ENCODE measurements around the gene JMY.

JMY gene

DNA sequence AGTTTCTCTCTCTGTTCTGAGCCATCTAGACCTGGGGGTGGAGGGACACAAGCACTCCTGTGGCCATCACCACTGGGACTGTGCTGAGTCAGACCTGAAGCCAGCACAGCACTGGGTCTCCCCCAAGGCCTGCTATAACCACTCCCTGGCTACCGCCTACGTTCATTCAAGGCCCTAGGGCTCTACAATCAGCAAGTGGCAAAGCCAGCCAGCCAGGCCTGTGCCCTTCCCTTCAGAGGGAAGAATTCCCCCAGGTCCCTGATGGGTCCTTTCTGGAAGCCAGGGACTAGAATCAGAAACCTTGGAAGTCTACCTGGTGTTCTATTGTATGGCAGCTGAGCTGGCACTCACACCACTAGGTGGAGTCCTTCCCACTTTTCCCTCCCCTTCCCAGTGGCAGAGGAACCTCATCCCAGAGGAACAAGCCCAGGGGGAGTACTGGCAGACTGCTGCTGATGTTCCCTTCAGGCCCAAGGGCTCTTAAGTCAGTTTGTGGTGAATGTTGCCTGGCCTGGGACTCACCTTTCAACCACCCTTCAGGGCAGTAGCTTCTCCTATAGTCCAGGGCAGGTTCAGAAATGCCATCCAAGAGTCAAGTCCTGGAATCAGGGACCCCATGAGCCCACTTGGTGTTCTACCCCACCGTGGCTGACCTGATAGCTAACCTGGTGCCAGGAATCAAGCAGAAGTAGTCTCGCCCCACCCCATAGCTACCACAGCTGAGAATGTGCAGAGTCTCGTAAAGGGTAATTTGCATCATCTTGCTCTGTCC is 20.0 kb downstream of the JMY start:
- TF ChIP-seq, protein P1, sequence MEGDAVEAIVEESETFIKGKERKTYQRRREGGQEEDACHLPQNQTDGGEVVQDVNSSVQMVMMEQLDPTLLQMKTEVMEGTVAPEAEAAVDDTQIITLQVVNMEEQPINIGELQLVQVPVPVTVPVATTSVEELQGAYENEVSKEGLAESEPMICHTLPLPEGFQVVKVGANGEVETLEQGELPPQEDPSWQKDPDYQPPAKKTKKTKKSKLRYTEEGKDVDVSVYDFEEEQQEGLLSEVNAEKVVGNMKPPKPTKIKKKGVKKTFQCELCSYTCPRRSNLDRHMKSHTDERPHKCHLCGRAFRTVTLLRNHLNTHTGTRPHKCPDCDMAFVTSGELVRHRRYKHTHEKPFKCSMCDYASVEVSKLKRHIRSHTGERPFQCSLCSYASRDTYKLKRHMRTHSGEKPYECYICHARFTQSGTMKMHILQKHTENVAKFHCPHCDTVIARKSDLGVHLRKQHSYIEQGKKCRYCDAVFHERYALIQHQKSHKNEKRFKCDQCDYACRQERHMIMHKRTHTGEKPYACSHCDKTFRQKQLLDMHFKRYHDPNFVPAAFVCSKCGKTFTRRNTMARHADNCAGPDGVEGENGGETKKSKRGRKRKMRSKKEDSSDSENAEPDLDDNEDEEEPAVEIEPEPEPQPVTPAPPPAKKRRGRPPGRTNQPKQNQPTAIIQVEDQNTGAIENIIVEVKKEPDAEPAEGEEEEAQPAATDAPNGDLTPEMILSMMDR (IDR thresholded peaks at IDR 0.05; ENCODE audit: insufficient read depth, missing control alignments): peak; percentile 36
- FAIRE-seq: no peak
- DNase-seq (ENCODE audit: insufficient read length, low spot score): no peak

DNA sequence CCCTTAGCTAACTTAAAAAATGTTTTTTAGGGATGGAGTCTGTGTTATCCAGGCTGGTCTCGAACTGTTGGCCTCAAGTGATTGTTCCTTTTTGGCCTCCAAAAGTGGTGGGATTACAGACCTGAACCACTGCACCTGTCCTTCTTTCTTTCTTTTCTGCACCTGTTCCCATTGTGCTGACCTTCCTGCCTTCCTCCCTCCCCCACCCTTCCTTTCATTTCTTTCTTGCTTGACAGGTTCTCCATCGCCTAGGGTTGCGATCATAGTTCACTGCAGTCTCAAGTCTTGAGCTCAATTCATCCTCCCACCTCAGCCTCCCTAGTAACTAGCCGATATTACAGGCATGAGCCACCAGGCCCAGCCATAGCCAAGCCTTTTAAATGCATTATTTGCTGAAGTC is 20.6 kb downstream of the JMY start:
- FAIRE-seq: no peak
- DNase-seq (ENCODE audit: insufficient read length, low spot score): no peak
- TF ChIP-seq, protein P1 (IDR thresholded peaks at IDR 0.05; ENCODE audit: insufficient read depth, missing control alignments): no peak

DNA sequence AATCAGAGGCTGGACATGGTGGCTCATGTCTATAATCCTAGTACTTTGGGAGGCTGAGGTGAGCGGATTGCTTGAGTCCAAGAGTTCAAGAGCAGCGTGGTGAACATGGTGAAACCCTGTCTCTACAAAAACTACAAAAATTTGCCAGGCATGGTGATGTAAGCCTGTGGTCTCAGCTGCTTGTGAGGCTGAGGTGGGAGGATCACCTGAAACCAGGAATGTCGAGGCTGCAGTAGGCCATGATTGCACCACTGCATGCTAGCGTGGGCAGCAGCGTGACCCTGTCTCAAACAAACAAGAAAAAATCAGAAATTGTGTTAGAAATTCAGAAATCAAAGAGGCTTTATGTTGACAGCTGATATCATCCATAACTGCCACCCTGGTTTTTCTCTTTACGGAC is 21.4 kb downstream of the JMY start:
- DNase-seq (ENCODE audit: insufficient read length, low spot score) (no peak), FAIRE-seq (no peak)
- TF ChIP-seq, protein P1 (IDR thresholded peaks at IDR 0.05; ENCODE audit: insufficient read depth, missing control alignments): no peak

DNA sequence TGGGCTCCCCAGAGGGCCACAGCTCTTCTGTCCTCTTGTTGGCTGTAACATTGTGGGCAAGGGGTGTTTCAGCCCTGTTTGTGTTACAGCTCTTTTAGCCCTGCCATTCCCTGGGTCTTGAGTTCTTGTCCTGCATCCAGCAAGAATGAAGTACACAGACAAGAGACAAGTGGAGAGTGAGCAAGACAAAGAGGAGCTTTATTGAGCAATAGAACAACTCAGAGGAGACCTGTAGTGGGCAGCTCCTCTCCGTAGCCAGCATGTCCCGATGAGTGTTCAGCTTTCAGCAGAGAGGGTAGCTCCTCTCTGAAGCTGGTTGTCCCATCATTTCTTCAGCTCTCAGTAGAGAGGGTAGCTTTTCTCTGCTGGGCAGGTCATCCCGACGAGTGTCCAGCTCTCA is 22.9 kb downstream of the JMY start:
- TF ChIP-seq, protein P1 (IDR thresholded peaks at IDR 0.05; ENCODE audit: insufficient read depth, missing control alignments): no peak
- DNase-seq (ENCODE audit: insufficient read length, low spot score) (no peak), FAIRE-seq (no peak)

DNA sequence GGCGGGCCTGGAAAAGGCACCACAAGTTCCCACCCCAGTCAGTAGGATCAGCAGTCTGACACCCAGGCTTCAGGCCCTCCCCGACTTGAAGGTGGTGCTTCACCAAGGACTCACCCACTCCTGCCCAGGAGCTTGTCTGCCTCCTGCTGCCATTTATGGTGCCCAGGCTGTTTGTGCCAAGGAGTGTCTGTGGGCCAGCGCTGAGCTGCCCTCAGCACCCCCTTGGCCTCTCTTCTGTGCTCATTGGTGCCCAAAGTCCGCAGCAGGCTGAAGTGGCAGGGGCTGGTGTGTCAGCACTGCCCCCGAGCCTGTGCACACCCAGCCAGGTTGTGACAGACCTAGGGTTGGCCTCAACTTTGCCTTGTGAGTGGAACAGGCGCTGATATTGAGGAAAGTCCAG is 23.5 kb downstream of the JMY start:
- TF ChIP-seq, protein P1 (IDR thresholded peaks at IDR 0.05; ENCODE audit: insufficient read depth, missing control alignments): no peak
- DNase-seq (ENCODE audit: insufficient read length, low spot score) (no peak), FAIRE-seq (no peak)

DNA sequence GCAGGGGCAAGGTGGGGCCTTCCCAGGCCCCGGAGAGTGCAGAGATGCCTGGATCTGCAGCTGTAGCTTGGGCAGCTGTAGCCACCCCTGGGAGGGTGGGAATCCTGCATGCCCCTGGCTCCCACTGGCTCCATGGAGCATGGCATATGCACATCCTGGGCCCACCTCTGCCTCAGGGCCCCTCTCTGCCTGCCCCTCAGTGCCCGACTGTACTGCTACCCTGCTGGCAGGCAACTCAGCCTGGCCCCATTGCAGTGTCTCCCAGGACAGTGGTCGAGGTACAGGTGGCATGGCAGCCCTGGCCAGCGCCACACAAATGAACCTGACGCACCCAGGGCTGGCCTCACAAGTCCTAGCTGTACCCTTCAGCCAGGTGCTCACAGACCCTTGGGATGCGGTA is 23.9 kb downstream of the JMY start:
- DNase-seq (ENCODE audit: insufficient read length, low spot score) (no peak), FAIRE-seq (no peak)
- TF ChIP-seq, protein P1 (IDR thresholded peaks at IDR 0.05; ENCODE audit: insufficient read depth, missing control alignments): no peak

DNA sequence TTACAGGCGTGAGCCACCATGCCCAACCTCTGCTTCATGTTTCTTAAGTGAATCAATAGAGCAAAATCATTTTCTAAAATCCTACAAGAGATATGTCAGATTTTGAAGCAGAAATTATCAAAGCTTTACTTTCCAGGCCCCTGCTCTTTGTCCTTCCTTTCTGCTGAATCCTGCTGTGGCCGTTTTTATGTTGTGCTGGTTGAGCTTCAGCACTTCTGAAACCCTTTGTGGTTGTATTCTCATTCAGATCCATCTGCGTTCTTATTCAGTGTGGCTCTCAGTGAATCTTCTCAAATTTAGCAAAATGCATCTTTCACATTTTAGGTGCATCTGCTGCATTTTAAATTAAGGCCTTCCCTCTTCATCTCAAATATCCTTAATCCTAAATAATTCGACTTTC is 26.0 kb downstream of the JMY start:
- TF ChIP-seq, protein P1 (IDR thresholded peaks at IDR 0.05; ENCODE audit: insufficient read depth, missing control alignments): no peak
- FAIRE-seq (no peak), DNase-seq (ENCODE audit: insufficient read length, low spot score) (no peak)
